ENCODE measurements around the gene RAB33B. TPM values are rescaled to one million over a fixed set of nuclear protein-coding genes. Genes with fewer than 3 reads are reported as not detected.

The RAB33B gene
- total and polyA plus RNA-seq, 7 donors = 3.4 to 15.6 (median 13.6) TPM

GRCh38 chr4:139419388-139419914 is 34.5 kb upstream of the RAB33B start:
- Histone ChIP-seq H3K4me1 (no peaks in the 10 kb centered on the region), H3K36me3 (no peaks in the 10 kb centered on the region), H3K27ac (peak overlapping the region; percentile 6 to 39 (median 30)), H3K9me3 (no peaks in the 10 kb centered on the region), H3K27me3 (no peaks in the 10 kb centered on the region), H3K4me3 (no peak overlapping the region)
- peak; percentile 78 for DNase-seq
- intact Hi-C loops (cut with DNase I) = loop anchor here (5.0 kb wide), 2 partner anchors 33 to 213 kb away; partner anchors contain the start of gene RAB33B
- TF ChIP-seq CTCF (IDR thresholded peaks at IDR 0.05) = no peak
- TF ChIP-seq POLR2A (IDR thresholded peaks at IDR 0.05) = no peak
- peak in 2 of 4 donors; percentile 36 to 57 for TF ChIP-seq EP300 (IDR thresholded peaks at IDR 0.05)
- peak; percentile 49 to 72 (median 64) for TF ChIP-seq POLR2AphosphoS5 (IDR thresholded peaks at IDR 0.05)
- WGBS, 2 donors = 53 to 65% methylated on average over 2 of the region's 2 CpGs

- no peaks in the 10 kb centered on the region for H3K27me3 ChIP-seq
- peak overlapping the region in 1 of 4 donors; percentile 14 for H3K27ac ChIP-seq
- intact Hi-C loops (cut with DNase I) = no loop called here
- no peaks in the 10 kb centered on the region for H3K36me3 ChIP-seq
- no peak for TF ChIP-seq POLR2A (IDR thresholded peaks at IDR 0.05)
- no peak for TF ChIP-seq EP300 (IDR thresholded peaks at IDR 0.05)
- DNase-seq = no peak
- no peaks in the 10 kb centered on the region for H3K9me3 ChIP-seq
- WGBS, 2 donors = 98 to 100% methylated on average over 1 of the region's 1 CpG
- H3K4me1 ChIP-seq = no peaks in the 10 kb centered on the region
- H3K4me3 ChIP-seq = no peak overlapping the region
These were observed 33.3 kb upstream of the RAB33B start for GRCh38 chr4:139420652-139421051.

DNA sequence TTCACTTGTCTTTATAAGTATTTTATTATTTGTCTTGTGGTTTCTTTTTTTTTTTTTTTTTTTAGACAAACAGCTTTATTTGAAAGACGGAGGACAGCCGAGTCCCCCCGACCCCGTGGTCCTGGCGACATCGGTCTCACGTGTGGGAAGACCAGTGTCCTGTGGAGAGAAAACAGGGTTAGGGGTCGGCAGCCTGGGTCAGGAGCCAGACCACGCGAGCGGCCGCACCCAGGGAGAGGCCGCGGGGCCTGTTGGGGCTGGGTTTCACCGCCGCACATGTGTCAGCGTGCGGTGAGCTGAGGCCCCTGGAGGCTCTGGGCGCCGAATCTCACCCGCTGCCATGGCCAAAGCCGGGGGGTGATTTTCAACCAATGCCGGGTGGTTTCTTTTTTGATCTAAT is 17.8 kb upstream of the RAB33B start:
- H3K27me3 ChIP-seq = no peaks in the 10 kb centered on the region
- no peaks in the 10 kb centered on the region for H3K4me1 ChIP-seq
- intact Hi-C loops (cut with DNase I) = no loop called here
- H3K36me3 ChIP-seq = no peaks in the 10 kb centered on the region
- no peak for TF ChIP-seq CTCF (IDR thresholded peaks at IDR 0.05)
- no peak for TF ChIP-seq POLR2A (IDR thresholded peaks at IDR 0.05)
- 96 to 97% methylated on average over 23 of the region's 23 CpGs for WGBS, 2 donors
- H3K9me3 ChIP-seq = peaks cover 0 to 5% (median 0%) of the 10 kb centered on the region in 4 donors
- no peak for DNase-seq
- H3K4me3 ChIP-seq = no peak overlapping the region
- H3K27ac ChIP-seq = no peak overlapping the region

GRCh38 chr4:139438141-139438540 is 15.8 kb upstream of the RAB33B start:
- Histone ChIP-seq H3K27ac (no peak overlapping the region), H3K4me1 (no peaks in the 10 kb centered on the region), H3K4me3 (no peak overlapping the region), H3K27me3 (no peaks in the 10 kb centered on the region), H3K36me3 (no peaks in the 10 kb centered on the region), H3K9me3 (peaks cover 0 to 5% (median 0%) of the 10 kb centered on the region in 4 donors)
- 84 to 85% methylated on average over 2 of the region's 2 CpGs for WGBS, 2 donors
- intact Hi-C loops (cut with DNase I) = no loop called here
- no peak for DNase-seq
- no peak for TF ChIP-seq EP300 (IDR thresholded peaks at IDR 0.05)
- no peak for TF ChIP-seq CTCF (IDR thresholded peaks at IDR 0.05)
- no peak for TF ChIP-seq POLR2A (IDR thresholded peaks at IDR 0.05)
- no peak for TF ChIP-seq POLR2AphosphoS5 (IDR thresholded peaks at IDR 0.05)

- WGBS, 2 donors = 98% methylated on average over 4 of the region's 4 CpGs
- H3K27ac ChIP-seq = no peak overlapping the region
- no peaks in the 10 kb centered on the region for H3K27me3 ChIP-seq
- H3K36me3 ChIP-seq = no peaks in the 10 kb centered on the region
- no peaks in the 10 kb centered on the region for H3K4me1 ChIP-seq
- intact Hi-C loops (cut with DNase I) = no loop called here
- no peak for DNase-seq
- TF ChIP-seq POLR2A (IDR thresholded peaks at IDR 0.05) = no peak
- TF ChIP-seq CTCF (IDR thresholded peaks at IDR 0.05) = no peak
- TF ChIP-seq POLR2AphosphoS5 (IDR thresholded peaks at IDR 0.05) = no peak
- no peak for TF ChIP-seq EP300 (IDR thresholded peaks at IDR 0.05)
- H3K9me3 ChIP-seq = peaks cover 0 to 5% (median 0%) of the 10 kb centered on the region in 4 donors
- no peak overlapping the region for H3K4me3 ChIP-seq
These were observed 12.9 kb upstream of the RAB33B start for GRCh38 chr4:139441029-139441428.
